NCI-H2107 treated with DMSO at 0.1 percent for 48 hours (cell line): ENCODE measurements around the gene SACS.
"Not testable (repeated sequence)": the region's sequence is repeated elsewhere in the genome, so short reads cannot be mapped to it uniquely, and the experiment has no call there.

Source experiments
- DNase-seq: peaks from one replicate; lab custom pipeline; 2025; ENCODE audit not compliant: unreplicated experiment; lab: John Stamatoyannopoulos, UW

Gene SACS

GRCh38 chr13:23320926-23321534 lies 112.5 kb downstream of the SACS start:
- DNase-seq: no peak

- no peak for DNase-seq
Measured at GRCh38 chr13:23319883-23320224, 113.6 kb downstream of the SACS start.

- not testable (repeated sequence) for DNase-seq
Measured at GRCh38 chr13:23314837-23315236, 118.7 kb downstream of the SACS start.

- DNase-seq: no peak
Measured at GRCh38 chr13:23292586-23292985, 140.9 kb downstream of the SACS start.

GRCh38 chr13:23289917-23290357 lies 143.6 kb downstream of the SACS start:
- no peak for DNase-seq

GRCh38 chr13:23288995-23289394 lies 144.5 kb downstream of the SACS start:
- DNase-seq: no peak

- no peak for DNase-seq
Measured at GRCh38 chr13:23288564-23288963, 144.9 kb downstream of the SACS start.

- no peak for DNase-seq
Measured at GRCh38 chr13:23279321-23279720, 154.2 kb downstream of the SACS start.
